ENCODE results near the gene IL23R. TPM values are rescaled to one million over a fixed set of nuclear protein-coding genes. Genes with fewer than 3 reads are reported as not detected.
"Not testable (repeated sequence)": the region's sequence is repeated elsewhere in the genome, so short reads cannot be mapped to it uniquely, and the experiment has no call there.

The IL23R gene
- total RNA-seq, 1 donor from 2014 or later = 0.23 TPM

DNA sequence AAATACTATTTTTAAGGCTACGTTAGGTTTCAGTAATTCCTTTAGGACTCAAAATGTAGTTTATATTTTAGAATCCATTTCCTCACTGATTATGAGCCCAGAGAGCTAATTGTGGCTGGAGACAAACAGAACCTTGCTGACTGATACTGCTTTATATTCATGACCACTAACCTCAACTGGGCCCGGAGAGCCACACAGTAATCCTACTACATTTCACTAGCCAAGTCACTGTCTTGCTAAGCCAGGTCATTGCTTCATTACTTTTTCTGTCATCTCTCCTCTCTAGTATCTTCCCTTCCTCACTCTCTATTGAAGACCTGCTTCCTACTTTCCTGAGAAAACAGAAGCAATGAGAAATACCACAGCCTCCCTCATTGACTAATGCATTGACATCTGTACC, 24.7 kb downstream of the IL23R start:
- intact Hi-C loops (cut with micrococcal nuclease) = loop anchor here (5.0 kb wide), 2 partner anchors 139 to 194 kb away; partner anchors contain the start of gene SLC35D1

DNA sequence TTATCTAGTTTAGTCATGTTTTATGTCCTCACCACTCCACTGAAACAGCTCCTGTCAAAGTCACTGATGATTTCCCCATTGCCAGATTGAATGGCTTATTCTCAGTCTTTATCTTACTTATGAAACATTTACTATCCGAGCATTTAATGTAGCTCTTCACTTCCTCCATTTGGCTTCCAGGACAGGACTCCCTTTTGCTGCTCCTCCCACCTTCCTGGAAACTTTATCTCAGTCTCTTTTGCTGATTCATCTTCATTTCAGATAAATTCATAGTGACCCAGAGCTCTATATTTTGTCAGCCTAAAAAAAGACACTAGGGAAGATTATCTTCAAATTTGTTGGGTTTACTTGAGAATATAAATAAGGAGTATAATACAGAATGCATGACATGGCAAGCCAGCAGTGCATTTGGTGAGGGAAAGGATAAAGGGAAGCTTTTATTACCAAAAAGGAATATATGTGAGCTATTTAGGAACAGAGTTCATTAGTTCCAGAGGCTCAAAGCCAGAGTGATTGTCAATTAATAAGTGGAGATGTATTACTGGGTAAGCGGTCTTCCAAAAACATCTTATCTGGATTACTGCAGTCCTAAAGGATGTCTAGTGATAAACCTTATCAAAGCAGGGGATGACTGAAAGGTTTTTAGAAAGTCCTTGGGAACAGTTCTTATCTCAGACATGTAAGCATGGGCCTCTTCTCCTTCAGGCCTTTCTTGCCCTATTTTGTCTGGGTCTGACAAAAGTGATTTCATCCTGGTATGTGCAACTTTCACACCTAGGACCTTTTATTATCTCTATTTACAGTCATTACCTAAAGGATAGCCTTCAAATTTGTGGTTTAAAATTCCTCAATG, 25.6 kb downstream of the IL23R start:
- intact Hi-C loops (cut with micrococcal nuclease) = loop anchor here (5.0 kb wide), 2 partner anchors 140 to 195 kb away; partner anchors contain the start of gene SLC35D1

GRCh38 chr1:67192902-67193301, 26.6 kb downstream of the IL23R start:
- intact Hi-C loops (cut with micrococcal nuclease) = loop anchor here (5.0 kb wide), 2 partner anchors 141 to 196 kb away; partner anchors contain the start of gene SLC35D1

DNA sequence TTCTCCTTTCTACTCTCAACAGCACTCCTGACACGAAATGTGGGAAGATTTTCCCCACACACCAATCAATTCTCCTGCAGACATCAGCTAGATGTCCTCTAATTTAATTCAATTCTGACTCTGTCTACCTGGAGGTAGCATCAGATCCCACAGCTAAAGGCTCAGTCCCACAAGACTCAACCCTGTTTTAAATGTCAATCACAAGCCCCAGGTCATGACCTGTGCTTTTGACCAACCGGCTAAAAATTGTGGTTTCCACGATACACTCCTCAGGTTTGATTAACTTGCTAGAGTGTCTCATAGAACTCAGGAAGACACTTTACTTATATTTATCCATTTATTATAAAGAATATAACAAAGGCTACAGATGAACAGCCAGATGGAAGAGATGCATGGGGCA, 27.4 kb downstream of the IL23R start:
- intact Hi-C loops (cut with micrococcal nuclease) = loop anchor here (1.0 to 5.0 kb wide), 4 partner anchors 19 to 196 kb away; partner anchors contain the start of gene SLC35D1

GRCh38 chr1:67194209-67194863, 28.1 kb downstream of the IL23R start:
- intact Hi-C loops (cut with micrococcal nuclease) = loop anchor here (1.0 to 5.0 kb wide), 4 partner anchors 18 to 197 kb away; partner anchors contain the start of gene SLC35D1

- intact Hi-C loops (cut with micrococcal nuclease) = no loop called here
Measured at GRCh38 chr1:67200755-67201154, 34.5 kb downstream of the IL23R start.

GRCh38 chr1:67201891-67202290, 35.6 kb downstream of the IL23R start:
- intact Hi-C loops (cut with micrococcal nuclease) = no loop called here

- intact Hi-C loops (cut with micrococcal nuclease) = no loop called here
Measured at GRCh38 chr1:67204298-67204980, 38.2 kb downstream of the IL23R start.

- intact Hi-C loops (cut with micrococcal nuclease) = not testable (repeated sequence)
Measured at GRCh38 chr1:67207398-67207797, 41.1 kb downstream of the IL23R start.

GRCh38 chr1:67208217-67208616, 42.0 kb downstream of the IL23R start:
- intact Hi-C loops (cut with micrococcal nuclease) = no loop called here

GRCh38 chr1:67209521-67209920, 43.3 kb downstream of the IL23R start:
- intact Hi-C loops (cut with micrococcal nuclease) = no loop called here

GRCh38 chr1:67211589-67212563, 45.6 kb downstream of the IL23R start:
- intact Hi-C loops (cut with micrococcal nuclease) = loop anchor here (1.0 to 5.0 kb wide), 7 partner anchors 17 to 447 kb away; no protein-coding TSS in a partner anchor

GRCh38 chr1:67213164-67213563, 46.9 kb downstream of the IL23R start:
- intact Hi-C loops (cut with micrococcal nuclease) = loop anchor here (2.0 to 5.0 kb wide), 3 partner anchors 18 to 231 kb away; no protein-coding TSS in a partner anchor

- intact Hi-C loops (cut with micrococcal nuclease) = loop anchor here (1.0 to 5.0 kb wide), 4 partner anchors 19 to 286 kb away; no protein-coding TSS in a partner anchor
Measured at GRCh38 chr1:67213948-67214347, 47.7 kb downstream of the IL23R start.

GRCh38 chr1:67214420-67215174, 48.3 kb downstream of the IL23R start:
- intact Hi-C loops (cut with micrococcal nuclease) = loop anchor here (1.0 to 5.0 kb wide), 2 partner anchors 232 to 286 kb away; no protein-coding TSS in a partner anchor

- intact Hi-C loops (cut with micrococcal nuclease) = no loop called here
Measured at GRCh38 chr1:67216401-67216800, 50.1 kb downstream of the IL23R start.

GRCh38 chr1:67217417-67217816, 51.2 kb downstream of the IL23R start:
- intact Hi-C loops (cut with micrococcal nuclease) = no loop called here

DNA sequence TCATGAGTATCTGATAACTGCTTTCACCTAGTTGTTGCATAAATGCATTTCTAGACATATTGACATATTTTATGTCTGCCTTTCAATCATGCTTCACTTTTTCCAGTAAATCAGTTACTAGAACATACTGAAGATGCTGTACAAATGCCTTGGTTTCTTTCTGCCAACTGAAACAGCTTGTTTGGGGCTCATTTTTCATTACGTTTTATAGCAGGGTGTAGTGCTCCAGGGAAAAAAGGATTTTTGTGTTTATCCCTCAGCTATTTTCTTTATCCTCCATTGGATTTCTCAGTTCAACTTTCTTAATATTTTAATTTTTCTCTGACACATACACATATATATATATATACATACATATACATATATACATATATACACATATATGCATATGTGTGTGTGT, 51.7 kb downstream of the IL23R start:
- intact Hi-C loops (cut with micrococcal nuclease) = no loop called here

GRCh38 chr1:67224856-67225255, 58.6 kb downstream of the IL23R start:
- intact Hi-C loops (cut with micrococcal nuclease) = no loop called here
